Measurements from ENCODE around the gene PHB1.
"Not testable (repeated sequence)": the region's sequence is repeated elsewhere in the genome, so short reads cannot be mapped to it uniquely, and the experiment has no call there.

PHB1 gene

GRCh38 chr17:49381033-49381432 lies 33.6 kb downstream of the PHB1 start:
- Mint-ChIP-seq H3K27ac (no peak overlapping the region), H3K9me3 (peaks cover 0 to 6% of the 10 kb centered on the region in 2 donors), H3K4me1 (no peaks in the 10 kb centered on the region), H3K27me3 (no peaks in the 10 kb centered on the region), H3K4me3 (no peak overlapping the region)
- ATAC-seq (no peak), DNase-seq (no peak)

DNA sequence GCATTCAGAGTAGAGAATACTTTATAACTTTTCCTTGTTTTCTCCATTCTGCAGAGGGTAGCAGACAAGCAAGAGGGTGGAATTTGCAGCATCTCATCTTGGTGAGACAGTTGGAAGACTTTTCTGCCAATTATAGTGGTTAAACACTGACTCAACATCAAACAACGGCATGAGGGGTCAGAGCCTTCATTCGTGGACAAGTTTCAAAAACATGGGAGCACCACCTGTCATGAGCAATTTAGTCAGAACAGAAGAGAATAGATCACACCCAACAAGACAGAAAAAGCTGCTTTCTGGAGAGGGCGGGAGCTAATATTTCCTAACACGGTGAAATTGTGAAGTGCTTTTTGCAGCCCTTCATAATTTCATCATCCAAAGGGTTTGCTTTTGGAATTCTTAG lies 34.8 kb downstream of the PHB1 start:
- H3K4me1 Mint-ChIP-seq = no peaks in the 10 kb centered on the region
- H3K9me3 Mint-ChIP-seq = peaks cover 0 to 6% of the 10 kb centered on the region in 2 donors
- no peak overlapping the region for H3K27ac Mint-ChIP-seq
- no peak for DNase-seq
- no peak overlapping the region for H3K4me3 Mint-ChIP-seq
- H3K27me3 Mint-ChIP-seq = no peaks in the 10 kb centered on the region
- no peak for ATAC-seq

GRCh38 chr17:49378311-49378710 lies 36.4 kb downstream of the PHB1 start:
- H3K4me1 Mint-ChIP-seq = no peaks in the 10 kb centered on the region
- no peak overlapping the region for H3K4me3 Mint-ChIP-seq
- no peaks in the 10 kb centered on the region for H3K27me3 Mint-ChIP-seq
- H3K27ac Mint-ChIP-seq = no peak overlapping the region
- no peak for ATAC-seq
- no peak for DNase-seq
- no peaks in the 10 kb centered on the region for H3K9me3 Mint-ChIP-seq

GRCh38 chr17:49375544-49375943 lies 39.1 kb downstream of the PHB1 start:
- Mint-ChIP-seq H3K9me3 (no peaks in the 10 kb centered on the region), H3K27me3 (no peaks in the 10 kb centered on the region), H3K4me3 (no peak overlapping the region), H3K4me1 (peaks cover 5% of the 10 kb centered on the region), H3K27ac (no peak overlapping the region)
- DNase-seq (no peak), ATAC-seq (no peak)

DNA sequence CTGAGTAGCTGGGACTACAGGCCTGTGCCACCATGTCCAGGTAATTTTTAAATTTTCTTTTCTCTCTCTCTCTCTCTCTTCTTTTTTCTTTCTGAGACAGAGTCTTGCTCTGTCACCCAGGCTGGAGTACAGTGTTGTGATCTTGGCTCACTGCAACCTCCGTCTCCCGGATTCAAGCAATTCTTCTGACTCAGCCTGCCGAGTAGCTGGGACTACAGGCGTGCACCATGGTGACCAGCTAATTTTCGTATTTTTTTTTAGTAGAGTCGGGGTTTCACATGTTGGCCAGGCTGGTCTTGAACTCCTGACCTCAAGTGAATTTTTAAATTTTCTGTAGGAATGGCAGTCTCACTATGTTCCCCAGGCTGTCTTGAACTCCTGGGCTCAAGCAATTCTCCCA lies 41.6 kb downstream of the PHB1 start:
- Mint-ChIP-seq H3K4me3 (no peak overlapping the region), H3K27ac (no peak overlapping the region), H3K9me3 (no peaks in the 10 kb centered on the region), H3K4me1 (peaks cover 6% of the 10 kb centered on the region), H3K27me3 (no peaks in the 10 kb centered on the region)
- no peak for DNase-seq
- no peak for ATAC-seq

DNA sequence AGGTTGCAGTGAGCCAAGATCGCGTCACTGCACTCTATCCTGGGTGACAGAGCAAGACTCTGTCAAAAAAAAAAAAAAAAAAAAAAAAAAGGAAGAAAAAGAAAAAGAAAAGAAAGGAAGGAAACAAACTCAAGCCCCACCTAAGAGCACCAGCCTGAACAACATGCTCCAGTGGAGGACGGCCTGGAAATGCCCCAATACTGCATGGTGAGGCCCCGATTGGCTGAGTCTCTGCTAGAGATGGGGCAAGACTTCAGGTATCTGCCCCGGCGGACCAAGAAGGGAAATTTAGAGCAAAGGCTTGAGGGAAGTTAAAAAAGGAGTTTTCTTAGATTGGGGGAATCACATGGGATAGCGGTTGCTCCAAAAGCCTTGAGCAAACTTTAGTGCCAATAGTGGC lies 42.3 kb downstream of the PHB1 start:
- Mint-ChIP-seq H3K9me3 (no peaks in the 10 kb centered on the region), H3K4me1 (peaks cover 11% of the 10 kb centered on the region), H3K27me3 (no peaks in the 10 kb centered on the region), H3K4me3 (no peak overlapping the region), H3K27ac (no peak overlapping the region)
- ATAC-seq (no peak), DNase-seq (no peak)

GRCh38 chr17:49370971-49371834 lies 43.5 kb downstream of the PHB1 start:
- Mint-ChIP-seq H3K27me3 (no peaks in the 10 kb centered on the region), H3K27ac (no peak overlapping the region), H3K4me1 (peaks cover 11% of the 10 kb centered on the region), H3K4me3 (no peak overlapping the region), H3K9me3 (no peaks in the 10 kb centered on the region)
- no peak for DNase-seq
- no peak for ATAC-seq

DNA sequence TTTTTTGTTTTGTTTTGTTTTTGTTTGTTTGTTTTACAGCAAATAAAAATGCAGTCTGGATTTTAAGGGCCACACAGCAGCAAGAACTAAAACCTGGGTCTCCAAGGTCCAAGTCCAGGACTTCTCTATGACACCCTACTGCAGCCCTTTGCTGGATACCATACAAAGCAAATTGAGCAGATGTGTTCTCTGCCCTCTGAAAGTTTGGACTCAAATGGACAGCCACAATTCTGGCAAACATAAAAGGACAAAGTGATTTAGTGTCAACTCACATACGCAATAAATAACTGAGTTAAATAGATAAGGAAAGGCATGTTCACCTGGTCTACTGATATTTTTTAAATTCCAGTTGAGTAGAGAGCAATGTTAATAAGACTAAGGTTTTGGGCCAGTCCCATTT lies 44.9 kb downstream of the PHB1 start:
- Mint-ChIP-seq H3K9me3 (no peaks in the 10 kb centered on the region), H3K4me3 (no peak overlapping the region), H3K4me1 (peaks cover 19% of the 10 kb centered on the region), H3K27me3 (no peaks in the 10 kb centered on the region), H3K27ac (no peak overlapping the region)
- ATAC-seq (no peak), DNase-seq (no peak)

- H3K27me3 Mint-ChIP-seq = no peaks in the 10 kb centered on the region
- H3K4me1 Mint-ChIP-seq = peaks cover 19% of the 10 kb centered on the region
- no peak overlapping the region for H3K27ac Mint-ChIP-seq
- no peak for DNase-seq
- no peak for ATAC-seq
- no peak overlapping the region for H3K4me3 Mint-ChIP-seq
- H3K9me3 Mint-ChIP-seq = no peaks in the 10 kb centered on the region
These were observed 45.6 kb downstream of the PHB1 start for GRCh38 chr17:49369089-49369488.

DNA sequence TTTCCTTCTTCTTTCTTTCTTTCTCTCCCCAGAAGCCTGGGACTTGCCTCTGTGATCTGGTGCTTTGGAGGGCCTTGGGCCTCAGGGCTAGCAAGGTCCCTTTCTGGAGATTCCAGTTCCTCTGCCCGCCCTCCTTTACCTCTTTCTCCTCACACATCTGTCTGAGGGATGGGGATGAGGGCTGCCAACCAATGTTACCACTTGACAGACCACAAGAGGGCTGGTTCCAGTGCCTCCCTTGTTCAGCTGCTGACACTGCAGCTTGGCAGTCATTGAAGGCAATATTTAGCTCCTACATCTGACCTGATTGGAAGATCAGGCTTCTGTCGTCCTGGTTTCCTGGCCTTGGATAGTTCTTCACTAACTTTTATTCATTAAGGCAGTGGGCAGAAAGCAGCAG lies 49.0 kb downstream of the PHB1 start:
- H3K4me3 Mint-ChIP-seq = no peak overlapping the region
- H3K4me1 Mint-ChIP-seq = peaks cover 23% of the 10 kb centered on the region
- H3K9me3 Mint-ChIP-seq = no peaks in the 10 kb centered on the region
- H3K27ac Mint-ChIP-seq = peak overlapping the region in 1 of 2 donors; percentile 84
- DNase-seq (peak; percentile 27 to 37), ATAC-seq (no peak)
- no peaks in the 10 kb centered on the region for H3K27me3 Mint-ChIP-seq

GRCh38 chr17:49365126-49365525 lies 49.6 kb downstream of the PHB1 start:
- not testable (repeated sequence) for DNase-seq, H3K4me3 Mint-ChIP-seq, H3K27me3 Mint-ChIP-seq, ATAC-seq, H3K27ac Mint-ChIP-seq, H3K9me3 Mint-ChIP-seq
- peaks cover 29% of the 10 kb centered on the region for H3K4me1 Mint-ChIP-seq

GRCh38 chr17:49364119-49364518 lies 50.6 kb downstream of the PHB1 start:
- no peaks in the 10 kb centered on the region for H3K27me3 Mint-ChIP-seq
- no peak overlapping the region for H3K4me3 Mint-ChIP-seq
- ATAC-seq (no peak), DNase-seq (no peak)
- peaks cover 39% of the 10 kb centered on the region for H3K4me1 Mint-ChIP-seq
- no peaks in the 10 kb centered on the region for H3K9me3 Mint-ChIP-seq
- H3K27ac Mint-ChIP-seq = no peak overlapping the region

DNA sequence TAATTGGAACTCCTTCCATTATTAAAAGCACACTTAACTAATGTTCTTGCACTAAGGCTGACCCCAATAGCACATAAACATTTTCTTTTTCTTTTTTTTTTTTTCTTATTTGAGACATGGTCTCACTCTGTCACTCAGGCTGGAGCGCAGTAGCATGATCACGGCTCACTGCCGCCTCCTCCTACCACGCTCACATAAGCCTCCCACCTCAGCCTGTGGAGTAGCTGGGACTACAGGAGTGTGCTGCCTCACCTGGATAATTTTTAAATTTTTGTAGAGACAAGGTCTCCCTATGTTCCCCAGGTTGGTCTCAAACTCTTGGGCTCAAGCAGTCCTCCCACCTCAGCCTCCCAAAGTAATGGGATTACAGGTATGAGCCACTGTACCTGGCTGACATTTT lies 51.4 kb downstream of the PHB1 start:
- no peak overlapping the region for H3K4me3 Mint-ChIP-seq
- H3K4me1 Mint-ChIP-seq = peaks cover 47% of the 10 kb centered on the region
- no peaks in the 10 kb centered on the region for H3K9me3 Mint-ChIP-seq
- DNase-seq (no peak), ATAC-seq (no peak)
- no peak overlapping the region for H3K27ac Mint-ChIP-seq
- H3K27me3 Mint-ChIP-seq = no peaks in the 10 kb centered on the region

DNA sequence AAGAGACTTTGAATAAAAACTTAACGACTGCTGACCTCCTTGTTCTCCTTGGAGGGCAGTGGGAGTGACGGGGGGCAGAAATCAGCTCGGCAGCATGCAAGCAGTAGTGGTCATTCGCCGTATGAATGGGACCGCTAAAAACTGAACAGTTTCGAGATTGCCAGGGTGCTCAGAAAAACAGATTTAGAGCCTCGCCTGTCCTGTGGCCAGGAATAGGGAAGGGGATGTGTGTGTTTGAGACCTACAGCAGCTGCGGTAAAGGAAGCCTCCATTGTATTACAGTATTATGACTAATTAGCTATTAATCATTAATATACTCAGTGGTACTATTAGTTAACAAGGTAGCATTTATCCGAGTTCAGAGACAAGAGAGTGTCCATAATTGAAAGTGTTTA lies 52.0 kb downstream of the PHB1 start:
- ATAC-seq (no peak), DNase-seq (no peak)
- peak overlapping the region in 1 of 2 donors; percentile 56 for H3K27ac Mint-ChIP-seq
- H3K4me3 Mint-ChIP-seq = peak overlapping the region; percentile 71 to 92
- H3K27me3 Mint-ChIP-seq = no peaks in the 10 kb centered on the region
- peaks cover 48% of the 10 kb centered on the region for H3K4me1 Mint-ChIP-seq
- no peaks in the 10 kb centered on the region for H3K9me3 Mint-ChIP-seq

DNA sequence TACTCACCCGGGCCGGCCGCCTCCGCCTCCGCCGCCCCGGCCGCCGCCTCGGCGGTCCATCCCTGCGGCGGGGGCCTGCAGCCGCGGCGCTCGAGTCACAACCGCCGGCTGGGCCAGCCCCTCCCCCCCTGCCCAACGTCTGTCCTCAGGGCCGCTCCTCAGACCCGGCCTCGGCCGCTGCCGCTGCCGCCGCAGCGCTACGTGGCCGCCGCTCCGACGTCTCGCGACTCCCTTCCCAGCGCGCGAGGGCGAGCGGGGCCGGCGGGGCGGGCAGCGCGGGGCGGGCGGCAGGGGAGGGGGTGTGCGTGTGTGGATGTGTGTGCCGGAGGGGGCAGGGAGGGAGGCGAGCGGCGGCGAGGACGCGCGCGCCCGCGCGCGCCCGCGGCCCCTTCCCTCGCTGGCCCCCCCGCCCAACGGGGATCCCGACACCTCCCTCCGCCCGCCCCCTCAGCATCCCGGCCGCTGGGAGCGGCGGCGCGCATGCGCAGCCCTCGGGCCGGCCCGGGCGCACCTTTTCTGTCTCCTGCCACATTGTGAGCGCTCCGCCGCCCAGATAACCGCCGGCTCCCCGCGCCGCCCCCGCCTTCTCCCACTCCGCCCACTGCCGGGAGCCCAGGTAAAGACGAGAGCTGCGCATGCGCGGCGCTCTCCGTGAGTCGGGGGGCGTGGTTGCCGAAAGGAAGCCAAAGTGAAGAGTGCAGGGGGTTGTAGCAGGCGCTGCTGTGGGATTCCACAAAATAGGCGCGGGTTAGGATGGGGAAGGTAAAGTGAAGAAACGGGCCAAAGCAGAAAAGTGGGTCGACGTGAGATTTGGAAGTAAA lies 52.6 kb downstream of the PHB1 start, which contains the start of gene ZNF652:
ZNF652 (minus strand) TSS at position 349 of the 821 bp plus-strand sequence. CDS start 44,525 bp downstream, outside the sequence.
- H3K9me3 Mint-ChIP-seq = no peaks in the 10 kb centered on the region
- ATAC-seq (peak; percentile 75), DNase-seq (peak; percentile 87 to 91)
- H3K4me1 Mint-ChIP-seq = peaks cover 50% of the 10 kb centered on the region
- H3K4me3 Mint-ChIP-seq = peak within 1 kb of the TSS; percentile 79 to 92
- H3K27me3 Mint-ChIP-seq = no peaks in the 10 kb centered on the region
- H3K27ac Mint-ChIP-seq = peak within 1 kb of the TSS; percentile 82 to 95
